HG03045 (cell line): Measurements from ENCODE around the gene MYH11.
"Not testable (repeated sequence)": the region's sequence is repeated elsewhere in the genome, so short reads cannot be mapped to it uniquely, and the experiment has no call there.

ENCODE experiments used
- ATAC-seq: cut with Tn5 transposase; IDR thresholded peaks from one replicate; pipeline ENCODE4 v1.9.1; 2021; ENCODE audit warnings: mild to moderate bottlenecking, moderate library complexity; ENCODE audit not compliant: unreplicated experiment

MYH11 gene

DNA sequence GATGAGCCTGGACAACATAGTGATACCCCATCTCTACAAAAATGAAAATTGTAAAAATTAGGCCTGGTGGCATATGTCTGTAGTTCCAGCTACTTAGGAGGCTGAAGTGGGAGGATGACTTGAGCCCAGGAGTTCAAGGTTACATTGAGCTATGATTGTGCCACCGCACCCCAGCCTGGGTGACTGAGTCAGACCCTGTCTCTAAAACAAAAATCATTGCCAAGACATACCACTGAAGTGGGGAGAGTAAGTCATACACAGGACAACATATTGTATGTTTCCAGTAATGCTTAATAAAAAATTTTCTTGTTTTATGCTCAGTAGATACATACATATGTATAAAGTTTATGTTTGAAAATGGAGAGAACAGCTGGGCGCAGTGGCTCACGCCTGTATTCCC is 167.5 kb downstream of the MYH11 start:
- ATAC-seq = no peak

DNA sequence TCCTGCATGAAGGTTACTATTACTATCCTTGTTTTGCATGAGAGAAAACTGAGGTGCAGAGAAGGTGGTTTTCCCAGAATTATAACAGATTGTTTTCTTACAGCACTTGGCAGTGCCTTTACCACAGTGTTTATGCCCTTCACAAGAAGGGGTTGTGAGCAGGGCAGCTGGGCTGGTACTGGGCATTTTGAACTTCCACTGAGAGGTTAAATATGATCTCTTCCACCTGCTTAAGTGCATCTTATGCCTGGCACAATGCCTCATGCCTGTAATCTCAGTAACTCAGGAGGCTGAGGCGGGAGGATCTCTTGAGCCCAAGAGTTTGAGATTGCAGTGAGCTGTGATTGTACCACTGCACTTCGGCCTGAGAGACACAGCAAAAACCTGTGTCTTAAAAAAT is 170.5 kb downstream of the MYH11 start:
- no peak for ATAC-seq

DNA sequence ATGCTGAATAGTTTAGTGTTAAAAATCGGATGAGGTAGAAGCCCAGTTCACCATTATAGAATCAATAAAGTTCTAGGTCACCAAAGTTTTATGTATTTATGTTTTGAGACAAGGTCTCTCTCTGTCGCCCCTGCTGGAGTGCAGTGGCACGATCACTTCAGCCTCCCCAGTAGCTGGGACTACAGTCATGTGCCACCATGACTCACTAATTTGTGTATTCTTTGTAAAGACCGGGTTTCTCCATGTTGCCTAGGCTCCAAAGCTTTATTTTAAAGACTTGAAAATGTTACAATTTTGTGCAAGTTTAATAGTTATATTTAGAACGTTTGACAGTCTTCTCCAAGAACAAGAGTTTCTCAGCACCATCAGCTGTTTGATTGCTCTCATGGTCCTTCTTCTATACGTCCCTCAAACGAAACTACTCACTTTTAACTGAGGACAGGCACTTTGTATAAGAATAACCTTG is 174.7 kb downstream of the MYH11 start:
- ATAC-seq = no peak

GRCh38 chr16:15677447-15677846 is 179.4 kb downstream of the MYH11 start:
- ATAC-seq = no peak

DNA sequence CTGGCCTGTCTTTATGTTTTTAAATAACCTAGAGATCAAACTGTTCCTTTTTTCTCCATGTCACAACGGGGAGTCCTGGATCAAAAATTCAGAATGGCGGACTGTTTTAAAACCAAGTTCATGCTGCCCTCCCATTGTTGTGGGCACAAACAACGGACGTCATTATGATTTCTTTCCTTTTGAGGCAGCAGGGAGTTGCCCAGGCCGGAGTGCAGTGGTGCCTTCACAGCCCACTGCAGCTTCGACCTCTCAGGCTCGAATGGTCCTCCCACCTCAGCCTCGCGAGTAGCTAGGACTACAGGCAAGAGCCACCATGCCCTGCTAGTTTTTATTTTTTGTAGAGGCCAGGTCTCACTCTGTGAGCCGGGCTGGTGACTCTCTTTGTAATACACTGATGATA is 180.3 kb downstream of the MYH11 start:
- no peak for ATAC-seq

DNA sequence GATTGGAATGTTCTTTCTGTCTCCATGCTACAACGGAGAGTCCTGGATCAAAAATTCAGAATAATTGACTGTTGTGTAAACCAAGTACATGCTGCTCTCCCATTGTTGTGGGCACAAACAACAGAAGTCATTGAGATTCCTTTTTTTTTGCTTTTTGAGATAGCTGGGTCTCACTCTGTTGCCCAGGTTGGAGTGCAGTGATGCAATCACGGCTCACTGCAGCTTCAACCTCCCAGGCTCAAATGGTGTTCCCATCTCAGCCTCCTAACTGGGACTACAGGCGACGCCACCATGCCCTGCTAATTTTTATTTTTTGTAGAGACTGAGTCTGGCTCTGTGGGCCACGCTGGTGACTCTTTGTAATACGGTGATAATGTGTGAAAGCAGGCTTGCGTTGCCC is 182.3 kb downstream of the MYH11 start:
- ATAC-seq = no peak

- ATAC-seq = no peak
Measured at GRCh38 chr16:15672514-15673167, 184.2 kb downstream of the MYH11 start.

DNA sequence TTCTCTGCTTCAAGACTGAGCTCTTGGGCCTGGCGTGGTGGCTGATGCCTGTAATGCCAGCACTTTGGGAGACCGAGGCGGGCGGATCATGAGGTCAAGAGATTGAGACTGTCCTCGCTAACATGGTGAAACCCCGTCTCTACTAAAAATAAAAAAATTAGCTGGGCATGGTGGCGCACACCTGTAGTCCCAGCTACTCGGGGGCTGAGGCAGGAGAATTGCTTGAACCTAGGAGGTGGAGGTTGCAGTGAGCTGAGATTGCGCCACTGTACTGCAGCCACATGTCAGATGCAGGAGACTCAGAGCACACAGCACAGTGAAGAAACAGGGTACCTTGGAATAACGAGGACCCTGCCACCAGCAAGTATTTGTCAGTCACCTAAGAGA is 184.7 kb downstream of the MYH11 start:
- not testable (repeated sequence) for ATAC-seq

DNA sequence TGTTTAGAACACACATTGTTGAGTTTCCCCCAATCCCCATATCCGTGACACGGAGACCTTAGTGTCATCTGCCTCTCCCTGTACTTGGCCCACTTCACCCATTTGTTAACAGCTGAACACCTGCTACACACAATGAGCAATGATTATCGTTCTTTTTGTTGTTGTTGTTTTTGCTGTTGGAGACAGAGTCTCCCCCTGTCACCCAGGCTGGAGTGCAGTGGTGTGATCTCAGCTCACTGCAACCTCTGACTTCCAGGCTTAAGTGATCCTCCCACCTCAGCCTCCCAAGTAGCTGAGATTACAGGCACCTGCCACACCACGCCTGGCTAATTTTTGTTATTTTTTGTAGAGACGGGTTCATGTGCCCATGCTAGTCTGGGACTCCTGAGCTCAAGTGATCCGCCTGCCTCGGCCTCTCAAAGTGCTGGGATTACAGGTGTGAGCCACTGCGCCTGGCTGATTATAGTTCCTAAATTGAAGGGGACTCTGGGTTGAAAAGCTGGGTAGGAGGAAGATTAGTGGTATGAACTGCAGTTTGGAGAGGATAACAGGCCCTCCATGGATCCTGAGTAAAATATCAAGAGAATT is 185.2 kb downstream of the MYH11 start:
- no peak for ATAC-seq

GRCh38 chr16:15667091-15667742 is 189.6 kb downstream of the MYH11 start:
- no peak for ATAC-seq

DNA sequence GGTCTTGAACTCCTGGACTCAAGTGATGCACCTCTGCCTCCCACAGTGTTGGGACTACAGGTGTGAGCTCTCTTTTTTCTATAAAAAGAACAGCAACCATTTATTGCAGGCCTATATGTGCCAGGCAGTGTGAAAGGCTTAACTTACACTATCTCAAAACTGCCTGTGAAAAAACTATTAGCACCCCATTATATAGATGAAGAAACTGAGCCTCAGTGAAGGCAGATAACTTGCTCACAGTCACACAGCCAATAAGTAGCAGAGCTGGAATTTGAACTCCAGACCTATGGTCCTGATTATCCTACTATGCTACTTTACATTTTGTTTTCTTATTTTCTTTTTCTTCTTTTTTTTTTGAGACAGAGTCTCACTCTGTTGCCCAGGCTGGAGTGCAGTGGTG is 191.7 kb downstream of the MYH11 start:
- ATAC-seq = no peak

- ATAC-seq = no peak
Measured at GRCh38 chr16:15660203-15660601, 196.6 kb downstream of the MYH11 start.

DNA sequence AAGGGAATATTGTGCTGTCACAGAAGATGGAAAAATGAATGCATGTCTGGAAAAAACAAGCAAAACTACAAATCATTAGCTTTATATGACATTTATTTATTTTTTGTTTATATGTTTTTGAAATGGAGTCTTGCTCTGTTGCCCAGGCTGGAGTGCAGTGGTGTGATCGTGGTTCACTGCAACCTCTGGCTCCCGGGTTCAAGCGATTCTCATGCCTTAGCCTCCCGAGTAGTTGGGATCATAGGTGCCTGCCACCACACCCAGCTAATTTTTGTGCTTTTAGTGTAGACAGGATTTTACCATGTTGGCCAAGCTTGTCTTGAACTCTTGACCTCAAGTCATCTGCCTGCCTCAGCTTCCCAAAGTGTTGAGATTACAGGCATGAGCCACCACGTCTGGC is 198.3 kb downstream of the MYH11 start:
- ATAC-seq = no peak

DNA sequence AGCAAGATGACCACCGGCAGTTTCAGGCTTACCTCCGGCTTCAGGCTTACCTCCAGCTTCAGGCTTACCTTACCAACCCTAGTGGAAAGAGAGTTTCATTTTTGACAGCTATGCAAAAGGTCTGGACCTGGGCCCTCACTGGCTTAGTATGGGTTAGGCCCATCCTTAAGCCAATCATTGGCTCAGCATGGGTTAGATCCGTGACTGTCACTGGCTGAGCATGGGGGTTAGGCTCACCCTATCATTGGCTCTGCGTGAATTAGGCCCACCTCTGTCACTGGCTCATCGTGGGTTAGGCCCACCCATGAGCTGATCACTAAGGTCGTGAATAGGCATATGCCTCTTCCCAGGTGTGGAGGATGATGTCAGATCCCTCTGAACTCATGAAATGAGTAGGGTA is 198.7 kb downstream of the MYH11 start:
- no peak for ATAC-seq

DNA sequence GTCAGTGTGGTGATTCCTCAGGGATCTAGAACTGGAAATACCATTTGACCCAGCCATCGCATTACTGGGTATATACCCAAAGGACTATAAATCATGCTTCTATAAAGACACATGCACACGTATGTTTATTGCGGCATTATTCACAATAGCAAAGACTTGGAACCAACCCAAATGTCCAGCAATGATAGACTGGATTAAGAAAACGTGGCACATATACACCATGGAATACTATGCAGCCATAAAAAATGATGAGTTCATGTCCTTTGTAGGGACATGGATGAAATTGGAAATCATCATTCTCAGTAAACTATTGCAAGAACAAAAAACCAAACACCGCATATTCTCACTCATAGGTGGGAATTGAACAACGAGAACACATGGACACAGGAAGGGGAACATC is 201.3 kb downstream of the MYH11 start:
- not testable (repeated sequence) for ATAC-seq

- ATAC-seq = no peak
Measured at GRCh38 chr16:15654591-15654990, 202.2 kb downstream of the MYH11 start.

- no peak for ATAC-seq
Measured at GRCh38 chr16:15653227-15653626, 203.6 kb downstream of the MYH11 start.
